ENCODE measurements around the gene DPP6.
A peak's percentile ranks its signal among the peaks of the same experiment; 100 is the strongest.

- TF ChIP-seq, protein P1, sequence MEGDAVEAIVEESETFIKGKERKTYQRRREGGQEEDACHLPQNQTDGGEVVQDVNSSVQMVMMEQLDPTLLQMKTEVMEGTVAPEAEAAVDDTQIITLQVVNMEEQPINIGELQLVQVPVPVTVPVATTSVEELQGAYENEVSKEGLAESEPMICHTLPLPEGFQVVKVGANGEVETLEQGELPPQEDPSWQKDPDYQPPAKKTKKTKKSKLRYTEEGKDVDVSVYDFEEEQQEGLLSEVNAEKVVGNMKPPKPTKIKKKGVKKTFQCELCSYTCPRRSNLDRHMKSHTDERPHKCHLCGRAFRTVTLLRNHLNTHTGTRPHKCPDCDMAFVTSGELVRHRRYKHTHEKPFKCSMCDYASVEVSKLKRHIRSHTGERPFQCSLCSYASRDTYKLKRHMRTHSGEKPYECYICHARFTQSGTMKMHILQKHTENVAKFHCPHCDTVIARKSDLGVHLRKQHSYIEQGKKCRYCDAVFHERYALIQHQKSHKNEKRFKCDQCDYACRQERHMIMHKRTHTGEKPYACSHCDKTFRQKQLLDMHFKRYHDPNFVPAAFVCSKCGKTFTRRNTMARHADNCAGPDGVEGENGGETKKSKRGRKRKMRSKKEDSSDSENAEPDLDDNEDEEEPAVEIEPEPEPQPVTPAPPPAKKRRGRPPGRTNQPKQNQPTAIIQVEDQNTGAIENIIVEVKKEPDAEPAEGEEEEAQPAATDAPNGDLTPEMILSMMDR (IDR thresholded peaks at IDR 0.05) = no peak
- TF ChIP-seq TAF1 (IDR thresholded peaks at IDR 0.05; ENCODE audit: borderline replicate concordance, low read depth, low read length) (no peak), NFIC (IDR thresholded peaks at IDR 0.05; ENCODE audit: borderline replicate concordance) (no peak), TCF12 (IDR thresholded peaks at IDR 0.05) (no peak), SMC3 (IDR thresholded peaks at IDR 0.05; ENCODE audit: low read depth, low read length) (no peak), RAD21 (IDR thresholded peaks at IDR 0.05; ENCODE audit: low read length) (no peak), TEAD4 (IDR thresholded peaks at IDR 0.05; ENCODE audit: borderline replicate concordance, insufficient read depth) (no peak), USF1 (IDR thresholded peaks at IDR 0.05; ENCODE audit: borderline replicate concordance, low read depth) (no peak), POLR2AphosphoS5 (IDR thresholded peaks at IDR 0.05; ENCODE audit: low read depth, low read length) (no peak), JUND (IDR thresholded peaks at IDR 0.05) (no peak), MXI1 (IDR thresholded peaks at IDR 0.05; ENCODE audit: low read depth, low read length) (no peak), EP300 (IDR thresholded peaks at IDR 0.05; ENCODE audit: borderline replicate concordance in 1 of 2, low read depth in 1 of 2, low read length in 1 of 2) (peak in 1 of 2 experiments; percentile 34; a peak in 1 of 4 replicates)
Observed at GRCh38 chr7:154388999-154389398, 336.8 kb downstream of the DPP6 start.
